ENCODE data around the gene HYCC2. TPM values are rescaled to one million over a fixed set of nuclear protein-coding genes. Genes with fewer than 3 reads are reported as not detected.

The HYCC2 gene
- total RNA-seq, 1 donor from 2014 or later: 2.1 TPM

DNA sequence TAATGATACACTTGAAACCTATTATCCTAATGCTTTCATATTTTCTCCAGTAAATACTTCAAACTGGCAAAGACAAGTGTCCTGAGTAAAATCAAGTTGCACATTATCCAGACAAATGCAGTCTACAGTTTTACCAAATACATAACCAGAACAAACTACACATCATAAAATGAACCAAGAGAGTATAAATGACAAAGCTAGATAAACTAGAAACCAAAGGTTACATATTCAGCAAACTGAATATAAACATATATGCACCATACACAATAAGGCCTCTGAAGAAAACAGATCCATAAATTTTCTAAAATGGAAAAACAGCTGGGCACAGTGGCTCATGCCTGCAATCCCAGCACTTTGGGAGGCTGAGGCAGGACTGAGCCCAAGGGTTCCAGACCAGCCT, 47.0 kb downstream of the HYCC2 start:
- no peak for DNase-seq (ENCODE audit: low read depth)
- TF ChIP-seq, protein P1, sequence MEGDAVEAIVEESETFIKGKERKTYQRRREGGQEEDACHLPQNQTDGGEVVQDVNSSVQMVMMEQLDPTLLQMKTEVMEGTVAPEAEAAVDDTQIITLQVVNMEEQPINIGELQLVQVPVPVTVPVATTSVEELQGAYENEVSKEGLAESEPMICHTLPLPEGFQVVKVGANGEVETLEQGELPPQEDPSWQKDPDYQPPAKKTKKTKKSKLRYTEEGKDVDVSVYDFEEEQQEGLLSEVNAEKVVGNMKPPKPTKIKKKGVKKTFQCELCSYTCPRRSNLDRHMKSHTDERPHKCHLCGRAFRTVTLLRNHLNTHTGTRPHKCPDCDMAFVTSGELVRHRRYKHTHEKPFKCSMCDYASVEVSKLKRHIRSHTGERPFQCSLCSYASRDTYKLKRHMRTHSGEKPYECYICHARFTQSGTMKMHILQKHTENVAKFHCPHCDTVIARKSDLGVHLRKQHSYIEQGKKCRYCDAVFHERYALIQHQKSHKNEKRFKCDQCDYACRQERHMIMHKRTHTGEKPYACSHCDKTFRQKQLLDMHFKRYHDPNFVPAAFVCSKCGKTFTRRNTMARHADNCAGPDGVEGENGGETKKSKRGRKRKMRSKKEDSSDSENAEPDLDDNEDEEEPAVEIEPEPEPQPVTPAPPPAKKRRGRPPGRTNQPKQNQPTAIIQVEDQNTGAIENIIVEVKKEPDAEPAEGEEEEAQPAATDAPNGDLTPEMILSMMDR (conservative IDR thresholded peaks at IDR 0.05; ENCODE audit: low read depth, low read length): no peak
- H3K4me3 ChIP-seq (ENCODE audit: low read depth, low read length): no peak overlapping the region

DNA sequence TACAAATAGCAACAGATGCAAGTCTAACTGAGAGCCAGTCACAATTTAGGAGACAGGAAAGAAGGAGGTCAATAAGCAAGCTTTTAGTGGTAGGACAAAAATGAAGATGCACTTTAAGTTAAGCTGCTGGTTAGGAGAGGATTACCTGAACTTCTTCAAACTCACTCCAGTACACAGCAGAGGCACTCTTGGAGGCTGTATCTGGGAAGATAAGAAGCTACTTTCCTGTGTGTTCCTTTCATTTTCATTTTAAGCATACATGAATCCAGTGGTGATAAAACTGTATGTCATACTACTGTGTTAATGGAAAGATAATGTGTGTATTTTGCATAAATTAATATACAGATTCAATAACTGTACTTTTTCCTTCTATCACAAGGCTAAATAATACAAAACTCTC, 49.6 kb downstream of the HYCC2 start:
- TF ChIP-seq, protein P1 (conservative IDR thresholded peaks at IDR 0.05; ENCODE audit: low read depth, low read length): no peak
- H3K4me3 ChIP-seq (ENCODE audit: low read depth, low read length): no peak overlapping the region
- DNase-seq (ENCODE audit: low read depth): no peak

Other genes starting within 250 kb of the HYCC2 start
- gene CLK1, start 207.0 kb downstream of the HYCC2 start, total RNA-seq: 29.7 and 52.9 TPM in 2 replicates
- 28.6 and 36.6 TPM in 2 replicates for gene PPIL3, start 182.6 kb downstream of the HYCC2 start, total RNA-seq
- gene NIF3L1, start 182.3 kb downstream of the HYCC2 start, total RNA-seq: 36.4 and 59.3 TPM in 2 replicates
- 16.8 and 20.9 TPM in 2 replicates for gene ORC2, start 108.0 kb downstream of the HYCC2 start, total RNA-seq
- gene NDUFB3, start 330 bp upstream of the HYCC2 start, total RNA-seq: 85.2 and 138 TPM in 2 replicates
- 56.2 and 103 TPM in 2 replicates for gene CFLAR, start 44.5 kb upstream of the HYCC2 start, total RNA-seq
- 1.1 and 3.8 TPM in 2 replicates for gene CASP10, start 111.5 kb upstream of the HYCC2 start, total RNA-seq
- 8.2 and 9.9 TPM in 2 replicates for gene CASP8, start 188.9 kb upstream of the HYCC2 start, total RNA-seq

Measured in epithelial cell of proximal tubule (primary cell).